NT2/D1 (cell line): ENCODE results near the gene CACNB2.

ENCODE experiments used
- SUZ12 ChIP-seq: IDR thresholded peaks from 2 replicates; pipeline ENCODE4 v1.6.1; 2011; ENCODE audit not compliant: insufficient read length, insufficient read depth; ENCODE audit errors: extremely low read depth
- YY1 ChIP-seq: IDR thresholded peaks from 2 replicates; pipeline ENCODE4 v1.6.1; 2011; ENCODE audit not compliant: insufficient read length, insufficient read depth

- TF ChIP-seq SUZ12: no peak
- no peak for TF ChIP-seq YY1
Observed at GRCh38 chr10:18414061-18414460, 273.8 kb downstream of the CACNB2 start.
